GM12801 (cell line): ENCODE results near the gene BARX2.

Experiments used
- CTCF ChIP-seq: IDR thresholded peaks from one replicate; pipeline ENCODE4 v1.5.1; 2011; ENCODE audit warnings: control low read depth; ENCODE audit not compliant: insufficient read length; ENCODE audit errors: extremely low read depth

BARX2 gene

GRCh38 chr11:129375751-129376657, at the start of gene BARX2:
Gene BARX2 (plus strand): TSS chr11:129375848. CDS start chr11:129376036, 188 bp downstream.
- TF ChIP-seq CTCF, result no peak

- no peak for TF ChIP-seq CTCF
Measured at GRCh38 chr11:129326921-129327320, 48.7 kb upstream of the BARX2 start.

GRCh38 chr11:129328756-129329155, 46.9 kb upstream of the BARX2 start:
- TF ChIP-seq CTCF, result no peak

- TF ChIP-seq CTCF, result no peak
Measured at GRCh38 chr11:129331217-129331616, 44.4 kb upstream of the BARX2 start.

GRCh38 chr11:129331871-129332274, 43.8 kb upstream of the BARX2 start:
- TF ChIP-seq CTCF, result no peak

GRCh38 chr11:129333873-129334272, 41.8 kb upstream of the BARX2 start:
- TF ChIP-seq CTCF, result no peak

GRCh38 chr11:129346916-129347315, 28.7 kb upstream of the BARX2 start:
- TF ChIP-seq CTCF, result no peak
